Mucosa of descending colon (tissue), 3 donors: Measurements from ENCODE around the gene TMEM179B. TPM values are rescaled to one million over a fixed set of nuclear protein-coding genes. Genes with fewer than 3 reads are reported as not detected.
"Not testable (repeated sequence)": the region's sequence is repeated elsewhere in the genome, so short reads cannot be mapped to it uniquely, and the experiment has no call there.

Source experiments
- ATAC-seq: fragments of 200-7000 bp; cut with Tn5 transposase; one replicate; pipeline ENCODE4 v1.9.1; 2020; ENCODE audit warnings: mild to moderate bottlenecking, moderate library complexity
- DNase-seq, 3 donors: peaks; one replicate each; pipeline ENCODE4 v3.0.0-alpha.2; 2020
- H3K36me3 ChIP-seq: fragments of 200-600 bp; one replicate; pipeline ENCODE4 v1.8.0; 2021; ENCODE audit warnings: low read depth, mild to moderate bottlenecking
- H3K4me1 ChIP-seq: fragments of 200-600 bp; one replicate; pipeline ENCODE4 v1.8.0; 2021; ENCODE audit warnings: low read depth, mild to moderate bottlenecking
- H3K4me3 ChIP-seq: fragments of 200-600 bp; one replicate; pipeline ENCODE4 v1.8.0; 2021; ENCODE audit warnings: mild to moderate bottlenecking
- H3K9me3 ChIP-seq: fragments of 200-600 bp; one replicate; pipeline ENCODE4 v1.8.0; 2021; ENCODE audit warnings: mild to moderate bottlenecking
- CTCF ChIP-seq: fragments of 200-600 bp; IDR thresholded peaks from one replicate; pipeline ENCODE4 v1.8.0; 2022; ENCODE audit warnings: antibody characterized with exemption, mild to moderate bottlenecking
- intact Hi-C, 2 donors: fragments of 100-400 bp; cut with DNase I in 1 of 2; cut with micrococcal nuclease in 1 of 2; formaldehyde crosslinking; loops; one replicate each; pipeline versions ENCODE4 v1.11.0 to v1.11.1; 2022; cut with DNase I, micrococcal nuclease
- total RNA-seq, 3 donors: library from RNA; stranded (reverse); fragmentation: NEBNext Ultra II Directional in 2 of 3; extraction: Animal tissue kit (Norgen Biotek cat#: 25700) in 2 of 3; gene quantifications; one replicate each; pipeline versions ENCODE4 v1.2.1 to v1.2.4, GENCODE V29; 2021 to 2023
- donor health status: DM: no; HTN: no; CAD: no; lungs with moderate emphysema.
- donor health status: DM: no; HTN: no; CAD: no.
- donor health status: DM: no; HTN: yes; CAD: no.

The TMEM179B gene
- total RNA-seq, 3 donors from 2014 or later, result 39.8 to 62.2 (median 54.0) TPM

GRCh38 chr11:62811659-62812058 is 24.5 kb downstream of the TMEM179B start:
- no peaks in the 10 kb centered on the region for H3K36me3 ChIP-seq
- intact Hi-C loops, result no loop called here
- no peaks in the 10 kb centered on the region for H3K4me1 ChIP-seq
- no peak overlapping the region for H3K4me3 ChIP-seq
- DNase-seq (no peak), ATAC-seq (no peak)
- no peaks in the 10 kb centered on the region for H3K9me3 ChIP-seq
- TF ChIP-seq CTCF, result no peak

GRCh38 chr11:62816557-62816956 is 29.4 kb downstream of the TMEM179B start:
- TF ChIP-seq CTCF, result no peak
- ATAC-seq, result no peak
- DNase-seq, result no peak
- peaks cover 6% of the 10 kb centered on the region for H3K36me3 ChIP-seq
- no peaks in the 10 kb centered on the region for H3K9me3 ChIP-seq
- H3K4me1 ChIP-seq, result no peaks in the 10 kb centered on the region
- intact Hi-C loops, result no loop called here
- no peak overlapping the region for H3K4me3 ChIP-seq

- ATAC-seq, result no peak
- Histone ChIP-seq H3K9me3 (no peaks in the 10 kb centered on the region), H3K4me3 (no peak overlapping the region), H3K4me1 (no peaks in the 10 kb centered on the region), H3K36me3 (peaks cover 10% of the 10 kb centered on the region)
- intact Hi-C loops, result no loop called here
- no peak for DNase-seq
- TF ChIP-seq CTCF, result no peak
These were observed 29.9 kb downstream of the TMEM179B start for GRCh38 chr11:62817129-62817528.

GRCh38 chr11:62823677-62824076 is 36.5 kb downstream of the TMEM179B start:
- Histone ChIP-seq H3K36me3 (peaks cover 15% of the 10 kb centered on the region), H3K4me3 (no peak overlapping the region), H3K9me3 (no peaks in the 10 kb centered on the region), H3K4me1 (no peaks in the 10 kb centered on the region)
- intact Hi-C loops, result no loop called here
- ATAC-seq (no peak), DNase-seq (no peak)
- TF ChIP-seq CTCF, result no peak

GRCh38 chr11:62828130-62828529 is 40.9 kb downstream of the TMEM179B start:
- ATAC-seq, H3K9me3 ChIP-seq, intact Hi-C loops, DNase-seq, H3K4me3 ChIP-seq, H3K36me3 ChIP-seq: not testable (repeated sequence)
- peaks cover 23% of the 10 kb centered on the region for H3K4me1 ChIP-seq

GRCh38 chr11:62830904-62831519 is 43.8 kb downstream of the TMEM179B start:
- DNase-seq, result peak in 2 of 3 donors; percentile 47 to 62
- intact Hi-C loops, result no loop called here
- Histone ChIP-seq H3K36me3 (peaks cover 3% of the 10 kb centered on the region), H3K9me3 (no peaks in the 10 kb centered on the region), H3K4me1 (peaks cover 27% of the 10 kb centered on the region), H3K4me3 (peak overlapping the region; percentile 71)
- no peak for TF ChIP-seq CTCF
- ATAC-seq, result no peak
